Gastroesophageal sphincter (tissue), 3 donors: Measurements from ENCODE around the gene ZNF385A.

Experiments
- CTCF ChIP-seq, 4 experiments: fragments of 200-600 bp in 2 of 4; fragments of 450-650 bp in 2 of 4; sonication (generic) in 1 of 4; IDR thresholded peaks; one replicate each; pipeline ENCODE4 v1.5.1; 2017 to 2019; ENCODE audit warnings: antibody characterized with exemption in 4 of 4, mild to moderate bottlenecking in 2 of 4, moderate library complexity in 2 of 4
- POLR2A ChIP-seq, 2 donors: fragments of 450-650 bp; IDR thresholded peaks; one replicate each; pipeline ENCODE4 v1.6.1; 2017; ENCODE audit warnings: antibody characterized with exemption in 2 of 2, mild to moderate bottlenecking in 2 of 2, moderate library complexity in 1 of 2

GRCh38 chr12:54386403-54387113 is 2.0 kb upstream of the ZNF385A start:
- TF ChIP-seq CTCF (IDR thresholded peaks at IDR 0.05) = no peak
- no peak for TF ChIP-seq POLR2A (IDR thresholded peaks at IDR 0.05)
